ENCODE results near the gene SHROOM1. TPM values are rescaled to one million over a fixed set of nuclear protein-coding genes. Genes with fewer than 3 reads are reported as not detected.
"Not testable (repeated sequence)": the region's sequence is repeated elsewhere in the genome, so short reads cannot be mapped to it uniquely, and the experiment has no call there.

Gene SHROOM1
- total RNA-seq, 3 donors from 2014 or later = 0.79 to 1.4 (median 0.83) TPM

GRCh38 chr5:132812781-132813598 lies 17.5 kb downstream of the SHROOM1 start, which contains the start of gene SOWAHA:
Gene SOWAHA (plus strand): TSS chr5:132813302. CDS start chr5:132813622, 320 bp downstream.
- DNase-seq (no peak), ATAC-seq (peak; percentile 27 to 29)
- H3K27me3 Mint-ChIP-seq (ENCODE audit: low read depth) = peaks cover 49% of the 10 kb centered on the region
- peaks cover 11% of the 10 kb centered on the region for H3K4me1 Mint-ChIP-seq (ENCODE audit: low read depth)
- H3K36me3 Mint-ChIP-seq (ENCODE audit: insufficient read depth) = no peaks in the 10 kb centered on the region
- no peaks in the 10 kb centered on the region for H3K9me3 Mint-ChIP-seq
- H3K4me3 Mint-ChIP-seq = peak within 1 kb of the TSS; percentile 70

DNA sequence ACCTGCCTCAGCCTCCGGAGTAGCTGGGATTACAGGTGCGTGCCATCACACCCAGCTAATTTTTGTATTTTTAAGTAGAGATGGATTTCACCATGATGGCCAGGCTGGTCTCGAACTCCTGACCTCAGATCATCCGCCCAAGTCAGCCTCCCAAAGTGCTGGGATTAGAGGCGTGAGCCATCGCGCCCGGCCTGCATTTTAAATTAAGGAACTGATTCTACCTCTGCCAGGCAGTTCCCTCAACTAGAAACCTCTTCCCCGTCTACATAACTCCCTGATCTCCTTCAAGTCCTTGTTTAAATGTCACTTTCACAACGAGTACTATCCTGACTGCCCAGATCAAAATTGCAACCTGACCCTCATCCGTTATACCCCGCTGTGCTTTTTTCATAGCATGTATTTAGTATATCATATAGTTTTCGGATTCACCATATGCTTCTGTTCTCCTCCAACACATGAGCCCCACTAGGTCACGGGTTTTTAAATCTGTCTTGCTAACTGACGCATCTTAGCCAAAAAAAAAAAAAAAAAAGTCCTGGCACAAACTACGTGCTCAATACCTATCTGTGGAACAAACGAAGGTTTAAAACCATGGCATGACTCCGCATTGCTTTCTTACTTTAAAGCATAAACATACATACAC lies 18.2 kb downstream of the SHROOM1 start:
- no peak for DNase-seq
- no peak for ATAC-seq
- Mint-ChIP-seq H3K36me3 (ENCODE audit: insufficient read depth) (no peaks in the 10 kb centered on the region), H3K9me3 (no peaks in the 10 kb centered on the region), H3K4me1 (ENCODE audit: low read depth) (peaks cover 11% of the 10 kb centered on the region), H3K4me3 (peak overlapping the region; percentile 70), H3K27me3 (ENCODE audit: low read depth) (peaks cover 49% of the 10 kb centered on the region)

DNA sequence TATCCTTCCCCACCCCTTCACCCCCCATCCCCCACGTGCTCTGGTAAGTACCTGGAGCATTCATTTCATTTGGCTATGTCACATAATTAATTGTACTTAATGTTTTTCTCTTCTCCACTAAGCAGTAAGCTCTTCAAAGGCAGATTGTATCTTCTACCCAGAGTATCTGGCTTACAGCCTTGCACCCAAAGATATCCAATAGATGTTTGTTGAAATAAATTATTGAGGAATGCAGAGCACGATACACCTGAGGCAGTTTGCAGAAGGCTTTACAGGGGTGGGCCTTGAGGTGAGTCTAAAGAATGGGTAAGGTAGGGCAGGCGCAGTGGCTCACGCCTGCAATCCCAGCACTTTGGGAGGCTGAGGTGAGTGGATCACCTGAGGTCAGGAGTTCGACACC lies 19.8 kb downstream of the SHROOM1 start:
- ATAC-seq = no peak

GRCh38 chr5:132808866-132809265 lies 21.6 kb downstream of the SHROOM1 start:
- ATAC-seq (no peak), DNase-seq (no peak)
- Mint-ChIP-seq H3K36me3 (ENCODE audit: insufficient read depth) (no peaks in the 10 kb centered on the region), H3K4me1 (ENCODE audit: low read depth) (peaks cover 9% of the 10 kb centered on the region), H3K4me3 (no peak overlapping the region), H3K9me3 (no peaks in the 10 kb centered on the region), H3K27me3 (ENCODE audit: low read depth) (peaks cover 67% of the 10 kb centered on the region)

More for the DNA sequence above, 19.8 kb downstream of the SHROOM1 start:
- H3K4me1 Mint-ChIP-seq (ENCODE audit: low read depth) = peaks cover 11% of the 10 kb centered on the region
- no peak for DNase-seq
- H3K27me3 Mint-ChIP-seq (ENCODE audit: low read depth) = peaks cover 57% of the 10 kb centered on the region
- H3K36me3 Mint-ChIP-seq (ENCODE audit: insufficient read depth) = no peaks in the 10 kb centered on the region
- no peaks in the 10 kb centered on the region for H3K9me3 Mint-ChIP-seq
- H3K4me3 Mint-ChIP-seq = no peak overlapping the region

DNA sequence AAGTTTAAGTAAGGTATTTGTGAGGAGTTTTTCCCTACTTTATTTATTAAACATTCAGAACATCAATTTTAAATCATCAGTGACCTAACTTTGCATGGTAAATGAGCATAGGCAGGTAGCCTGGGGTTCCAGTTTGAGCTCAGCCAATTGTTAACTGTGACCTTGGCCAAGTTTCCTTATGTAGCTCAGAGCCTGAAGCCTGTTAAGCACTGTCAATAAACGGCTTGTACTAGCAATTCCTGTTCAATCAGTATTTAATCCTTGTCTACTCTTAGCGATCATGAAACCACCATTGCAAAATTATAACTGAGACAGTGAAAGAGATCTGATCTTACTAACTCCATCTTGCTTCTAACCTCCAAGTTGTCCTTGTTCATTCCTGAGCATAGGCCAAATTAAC lies 22.0 kb downstream of the SHROOM1 start:
- Mint-ChIP-seq H3K27me3 (ENCODE audit: low read depth) (peaks cover 71% of the 10 kb centered on the region), H3K9me3 (no peaks in the 10 kb centered on the region), H3K4me3 (no peak overlapping the region), H3K4me1 (ENCODE audit: low read depth) (peaks cover 9% of the 10 kb centered on the region), H3K36me3 (ENCODE audit: insufficient read depth) (no peaks in the 10 kb centered on the region)
- DNase-seq (no peak), ATAC-seq (no peak)

DNA sequence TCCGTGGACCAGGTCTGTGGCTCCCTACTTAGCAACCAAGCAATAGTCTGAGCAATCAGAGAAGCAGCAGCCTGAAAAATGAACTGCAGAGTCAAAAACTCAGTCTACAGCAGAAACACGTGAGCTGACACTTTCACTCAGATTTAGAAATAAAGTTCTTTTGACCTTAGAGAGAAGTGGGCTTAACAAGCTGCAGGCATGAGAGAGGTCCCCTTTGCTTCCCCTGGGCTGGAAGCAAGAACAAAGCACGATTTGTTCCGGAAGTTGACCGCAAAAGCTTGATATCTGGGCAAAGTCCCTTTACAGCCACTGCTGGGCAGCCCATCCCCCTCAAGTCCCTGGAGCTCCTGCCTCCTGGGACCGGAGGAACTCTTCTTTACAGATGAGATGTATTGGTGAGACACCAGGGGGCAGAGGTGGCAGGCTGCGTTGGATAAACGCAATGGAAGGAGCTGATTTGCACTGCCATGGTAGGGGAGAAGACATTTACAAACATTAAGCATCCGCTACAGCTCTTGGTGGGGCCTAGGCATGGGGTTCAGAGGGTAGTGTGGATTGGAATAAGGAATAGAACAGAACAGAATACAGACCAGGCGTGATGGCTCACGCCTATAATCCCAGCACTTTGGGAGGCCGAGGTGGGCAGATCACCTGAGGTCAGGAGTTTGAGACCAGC lies 23.1 kb downstream of the SHROOM1 start:
- peaks cover 72% of the 10 kb centered on the region for H3K27me3 Mint-ChIP-seq (ENCODE audit: low read depth)
- ATAC-seq (no peak), DNase-seq (no peak)
- no peaks in the 10 kb centered on the region for H3K9me3 Mint-ChIP-seq
- no peaks in the 10 kb centered on the region for H3K36me3 Mint-ChIP-seq (ENCODE audit: insufficient read depth)
- peaks cover 2% of the 10 kb centered on the region for H3K4me1 Mint-ChIP-seq (ENCODE audit: low read depth)
- no peak overlapping the region for H3K4me3 Mint-ChIP-seq

DNA sequence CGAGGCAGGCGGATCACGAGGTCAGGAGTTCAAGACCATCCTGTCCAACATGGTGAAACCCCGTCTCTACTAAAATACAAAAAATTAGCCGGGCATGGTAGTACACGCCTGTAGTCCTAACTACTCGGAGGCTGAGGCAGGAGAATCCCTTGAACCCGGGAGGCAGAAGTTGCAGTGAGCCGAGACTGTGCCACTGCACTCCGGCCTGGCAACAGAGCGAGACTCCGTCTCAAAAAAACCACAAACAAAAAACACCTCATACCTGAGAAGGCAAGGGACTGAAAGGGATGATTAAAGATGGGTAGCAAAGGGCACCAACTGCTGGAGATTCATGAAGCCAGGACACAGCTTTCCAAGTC lies 23.7 kb downstream of the SHROOM1 start:
- not testable (repeated sequence) for H3K4me1 Mint-ChIP-seq (ENCODE audit: low read depth); H3K36me3 Mint-ChIP-seq (ENCODE audit: insufficient read depth); DNase-seq; H3K9me3 Mint-ChIP-seq; ATAC-seq; H3K4me3 Mint-ChIP-seq
- H3K27me3 Mint-ChIP-seq (ENCODE audit: low read depth) = peaks cover 71% of the 10 kb centered on the region

GRCh38 chr5:132805872-132806271 lies 24.6 kb downstream of the SHROOM1 start:
- H3K4me1 Mint-ChIP-seq (ENCODE audit: low read depth); H3K36me3 Mint-ChIP-seq (ENCODE audit: insufficient read depth); H3K9me3 Mint-ChIP-seq; DNase-seq; ATAC-seq; H3K4me3 Mint-ChIP-seq: not testable (repeated sequence)
- peaks cover 63% of the 10 kb centered on the region for H3K27me3 Mint-ChIP-seq (ENCODE audit: low read depth)

DNA sequence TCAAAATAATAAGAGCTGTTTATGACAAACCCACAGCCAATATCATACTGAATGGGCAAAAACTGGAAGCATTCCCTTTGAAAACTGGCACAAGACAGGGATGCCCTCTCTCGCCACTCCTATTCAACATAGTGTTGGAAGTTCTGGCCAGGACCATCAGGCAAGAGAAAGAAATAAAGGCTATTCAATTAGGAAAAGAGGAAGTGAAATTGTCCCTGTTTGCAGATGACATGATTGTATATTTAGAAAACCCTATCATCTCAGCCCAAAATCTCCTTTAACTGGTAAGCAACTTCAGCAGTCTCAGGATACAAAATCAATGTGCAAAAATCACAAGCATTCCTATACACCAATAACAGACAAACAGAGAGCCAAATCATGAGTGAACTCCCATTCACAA lies 26.2 kb downstream of the SHROOM1 start:
- not testable (repeated sequence) for H3K4me1 Mint-ChIP-seq (ENCODE audit: low read depth); H3K9me3 Mint-ChIP-seq; DNase-seq; ATAC-seq; H3K36me3 Mint-ChIP-seq (ENCODE audit: insufficient read depth); H3K4me3 Mint-ChIP-seq
- H3K27me3 Mint-ChIP-seq (ENCODE audit: low read depth) = peaks cover 61% of the 10 kb centered on the region

GRCh38 chr5:132802685-132803066 lies 27.8 kb downstream of the SHROOM1 start:
- H3K4me3 Mint-ChIP-seq; H3K9me3 Mint-ChIP-seq; DNase-seq; ATAC-seq; H3K36me3 Mint-ChIP-seq (ENCODE audit: insufficient read depth); H3K4me1 Mint-ChIP-seq (ENCODE audit: low read depth): not testable (repeated sequence)
- peaks cover 63% of the 10 kb centered on the region for H3K27me3 Mint-ChIP-seq (ENCODE audit: low read depth)

DNA sequence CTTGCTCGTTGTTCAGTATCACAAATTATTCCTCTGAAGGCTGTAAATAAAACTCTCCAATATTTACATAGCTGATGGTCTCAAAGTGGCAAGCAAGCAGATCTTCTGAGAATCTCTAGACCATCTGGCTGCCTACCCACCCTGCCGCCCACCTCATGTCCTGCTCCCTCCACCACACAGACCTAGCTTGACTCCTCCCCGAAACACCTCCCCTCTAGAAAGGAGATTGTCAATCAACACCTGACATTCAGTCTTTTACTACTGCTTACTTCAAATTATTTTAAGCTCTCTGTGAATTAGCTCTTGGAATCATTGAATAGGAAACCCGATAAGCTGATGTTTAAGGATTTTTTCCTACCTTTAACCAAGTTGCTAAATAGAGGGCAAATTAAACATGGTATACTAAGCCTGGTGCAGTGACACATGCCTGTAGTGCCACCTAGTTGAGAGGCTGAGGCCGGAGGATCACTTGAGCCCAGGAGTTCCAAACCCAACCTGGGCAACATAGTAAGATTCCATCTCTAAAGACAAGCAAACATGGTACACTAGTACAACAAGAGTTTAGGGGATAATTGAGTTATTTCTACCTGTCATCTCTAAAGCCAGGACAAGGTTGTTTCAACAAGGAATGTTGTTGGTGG lies 28.3 kb downstream of the SHROOM1 start:
- Mint-ChIP-seq H3K4me3 (no peak overlapping the region), H3K27me3 (ENCODE audit: low read depth) (peaks cover 66% of the 10 kb centered on the region), H3K36me3 (ENCODE audit: insufficient read depth) (no peaks in the 10 kb centered on the region), H3K4me1 (ENCODE audit: low read depth) (no peaks in the 10 kb centered on the region), H3K9me3 (no peaks in the 10 kb centered on the region)
- ATAC-seq (no peak), DNase-seq (no peak)

DNA sequence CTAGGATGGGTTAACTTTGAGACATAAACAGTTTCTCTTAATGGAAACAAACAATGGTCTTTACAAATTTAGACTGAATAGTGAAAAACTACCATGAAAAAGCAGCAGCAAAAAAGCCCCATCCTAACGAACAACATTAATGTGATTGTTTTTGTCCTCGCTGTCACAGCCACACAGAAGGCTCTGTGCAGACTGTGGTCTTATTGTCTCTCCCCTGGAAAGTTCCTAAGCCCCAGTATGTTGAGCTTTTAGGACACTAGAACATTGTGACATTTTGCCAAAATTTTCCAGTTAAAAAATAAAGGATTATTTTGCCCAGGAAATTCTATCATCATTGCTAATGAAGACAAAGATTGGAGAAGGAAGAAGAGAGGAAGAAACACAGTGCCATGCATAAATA lies 29.9 kb downstream of the SHROOM1 start:
- Mint-ChIP-seq H3K9me3 (no peaks in the 10 kb centered on the region), H3K4me1 (ENCODE audit: low read depth) (no peaks in the 10 kb centered on the region), H3K27me3 (ENCODE audit: low read depth) (peaks cover 58% of the 10 kb centered on the region), H3K4me3 (no peak overlapping the region), H3K36me3 (ENCODE audit: insufficient read depth) (no peaks in the 10 kb centered on the region)
- DNase-seq (no peak), ATAC-seq (no peak)

GRCh38 chr5:132799392-132799791 lies 31.1 kb downstream of the SHROOM1 start:
- Mint-ChIP-seq H3K4me3 (no peak overlapping the region), H3K9me3 (no peaks in the 10 kb centered on the region), H3K36me3 (ENCODE audit: insufficient read depth) (no peaks in the 10 kb centered on the region), H3K4me1 (ENCODE audit: low read depth) (no peaks in the 10 kb centered on the region), H3K27me3 (ENCODE audit: low read depth) (peaks cover 52% of the 10 kb centered on the region)
- DNase-seq (no peak), ATAC-seq (no peak)

DNA sequence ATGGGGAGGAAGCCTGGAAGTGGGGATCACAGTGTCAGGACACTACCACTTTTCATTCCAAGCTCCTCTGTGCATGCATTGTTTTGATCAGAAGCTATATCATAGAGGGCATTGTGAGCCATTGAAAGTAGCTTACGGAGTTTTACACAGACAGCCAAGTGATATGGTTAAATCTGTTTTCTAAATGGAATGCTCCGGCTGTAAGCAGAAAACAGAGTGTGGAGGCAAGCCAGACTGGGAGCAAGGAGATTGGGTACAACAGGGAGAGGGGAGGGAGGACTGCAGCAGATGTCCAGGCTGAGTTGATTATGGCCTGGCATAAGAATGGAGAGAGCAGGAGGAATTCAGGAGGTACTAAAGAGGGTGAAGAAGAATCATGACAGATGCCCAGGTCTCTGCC lies 32.8 kb downstream of the SHROOM1 start:
- no peaks in the 10 kb centered on the region for H3K9me3 Mint-ChIP-seq
- no peak overlapping the region for H3K4me3 Mint-ChIP-seq
- H3K36me3 Mint-ChIP-seq (ENCODE audit: insufficient read depth) = no peaks in the 10 kb centered on the region
- H3K4me1 Mint-ChIP-seq (ENCODE audit: low read depth) = no peaks in the 10 kb centered on the region
- DNase-seq (no peak), ATAC-seq (no peak)
- H3K27me3 Mint-ChIP-seq (ENCODE audit: low read depth) = peaks cover 45% of the 10 kb centered on the region

All from activated T-cell treated with anti-CD3 and anti-CD28 coated beads, Interleukin-2, amount 50 U/mL, for 4 hours (primary cell).